Measurements from ENCODE around the gene SPTSSA. TPM values are rescaled to one million over a fixed set of nuclear protein-coding genes. Genes with fewer than 3 reads are reported as not detected.

Gene SPTSSA
- polyA plus RNA-seq, 1 of the 3 experiments (the other 2 are of a cell fraction) = 39.5 TPM

- no peaks in the 10 kb centered on the region for H3K27me3 ChIP-seq (ENCODE audit: insufficient read depth)
- peak overlapping the region; percentile 43; the same call in 1 of the 2 replicates for H2AFZ ChIP-seq (ENCODE audit: low read depth)
- peak overlapping the region; percentile 71 for H3K9ac ChIP-seq
- H3K4me3 ChIP-seq (ENCODE audit: low read depth in 2 of 2, low read length in 1 of 2) = peak overlapping the region; percentile 66 to 67
- H3K9me3 ChIP-seq = no peaks in the 10 kb centered on the region
- no peak for DNase-seq
- 6% methylated on average over 16 of the region's 45 CpGs for WGBS (ENCODE audit: low lambda C conversion rate)
- peaks cover 0 to 7% of the 10 kb centered on the region in 2 experiments for H3K36me3 ChIP-seq (replicated peaks in 1 of 2; ENCODE audit: control insufficient read depth in 1 of 2, insufficient read depth in 2 of 2, low read length in 1 of 2)
- no peaks in the 10 kb centered on the region for H3K9me2 ChIP-seq
- H3K4me2 ChIP-seq = peak overlapping the region; percentile 73
- H3F3A ChIP-seq (replicated peaks; ENCODE audit: insufficient read depth) = no peaks in the 10 kb centered on the region
- H3K79me2 ChIP-seq (ENCODE audit: insufficient read depth) = peaks cover 50% of the 10 kb centered on the region
- peaks cover 6 to 22% of the 10 kb centered on the region in 2 experiments; a peak in 3 of 4 replicates for H3K4me1 ChIP-seq (ENCODE audit: control insufficient read depth in 1 of 2, insufficient read depth in 2 of 2, low read depth in 1 of 2, low read length in 1 of 2)
- TF ChIP-seq SMC3 (IDR thresholded peaks at IDR 0.05; ENCODE audit: low read depth, low read length) (no peak), POLR2AphosphoS5 (IDR thresholded peaks at IDR 0.05; ENCODE audit: low read depth, low read length) (no peak), GATA2 (CRISPR knock-in tag; IDR thresholded peaks at IDR 0.05) (no peak), YY1 (IDR thresholded peaks at IDR 0.05; ENCODE audit: low read depth) (no peak), NFIC (IDR thresholded peaks at IDR 0.05; ENCODE audit: borderline replicate concordance) (no peak), SIN3A (IDR thresholded peaks at IDR 0.05; ENCODE audit: borderline replicate concordance, low read depth, low read length) (no peak), RAD21 (IDR thresholded peaks at IDR 0.05; ENCODE audit: low read length) (no peak), EP300 (IDR thresholded peaks at IDR 0.05; ENCODE audit: borderline replicate concordance in 1 of 2, low read depth in 1 of 2, low read length in 1 of 2) (no peak), ZBTB33 (IDR thresholded peaks at IDR 0.05; ENCODE audit: borderline replicate concordance, low read depth) (no peak), FOXJ3 (CRISPR knock-in tag; IDR thresholded peaks at IDR 0.05) (no peak), NRF1 (IDR thresholded peaks at IDR 0.05; ENCODE audit: low read depth, low read length) (no peak), PBX3 (IDR thresholded peaks at IDR 0.05) (no peak), TCF12 (IDR thresholded peaks at IDR 0.05) (no peak), IRF3 (IDR thresholded peaks at IDR 0.05; ENCODE audit: low read depth, low read length) (no peak)
- ChIA-PET POLR2A (interaction anchor here (0.5 to 0.6 kb wide), 3 partner anchors 33 to 254 kb away, joined by 3 to 6 read pairs (median 3); no protein-coding TSS in a partner anchor), CTCF (interaction anchor here (0.7 kb wide), 1 partner anchor 17 kb away, joined by 3 read pairs; no protein-coding TSS in a partner anchor)
- peaks cover 14% of the 10 kb centered on the region; the same call in 1 of the 2 replicates for H4K20me1 ChIP-seq (ENCODE audit: insufficient read depth)
- H3K27ac ChIP-seq (ENCODE audit: low read depth in 2 of 2, low read length in 1 of 2) = peak overlapping the region; percentile 63 to 65
These were observed 507 bp downstream of the SPTSSA start for GRCh38 chr14:34461334-34462131.

All from SK-N-SH (cell line).